RCC 7860 (cell line): ENCODE data around the gene CYP2A7.
"Not testable (repeated sequence)": the region's sequence is repeated elsewhere in the genome, so short reads cannot be mapped to it uniquely, and the experiment has no call there.

Source experiments
- DNase-seq: peaks from one replicate; pipeline ENCODE4 v3.0.0-alpha.2; 2015; ENCODE audit warnings: low spot score
- FAIRE-seq: peaks from 2 replicates; lab custom pipeline; 2012; peaks lifted over from hg19 to GRCh38; lab: Jason Lieb, UNC

The CYP2A7 gene

DNA sequence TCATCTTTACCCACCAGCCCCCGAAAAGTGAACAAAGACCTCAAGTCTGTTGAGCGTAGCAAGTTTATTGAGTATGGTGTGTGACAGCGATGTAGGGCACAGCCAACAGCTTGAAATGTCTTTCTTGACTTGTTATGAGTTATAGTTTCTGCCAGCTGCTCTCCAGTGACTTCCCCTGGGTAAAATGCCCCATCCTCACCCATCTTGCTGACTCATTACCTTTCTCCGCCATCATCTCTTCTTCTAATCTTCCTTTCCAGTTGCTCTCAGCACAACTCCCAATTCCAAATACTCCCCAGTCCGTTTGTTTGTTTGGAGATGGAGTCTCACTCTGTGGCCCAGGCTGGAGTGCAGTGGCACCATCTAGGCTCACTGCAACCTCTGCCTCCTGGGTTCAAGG lies 18.5 kb upstream of the CYP2A7 start:
- not testable (repeated sequence) for DNase-seq, FAIRE-seq

GRCh38 chr19:40899964-40900363 lies 17.9 kb upstream of the CYP2A7 start:
- not testable (repeated sequence) for FAIRE-seq, DNase-seq

GRCh38 chr19:40896843-40897789 lies 15.1 kb upstream of the CYP2A7 start:
- DNase-seq, result peak; percentile 55
- not testable (repeated sequence) for FAIRE-seq

GRCh38 chr19:40896418-40896796 lies 14.4 kb upstream of the CYP2A7 start:
- FAIRE-seq (no peak), DNase-seq (no peak)

GRCh38 chr19:40893112-40893511 lies 11.1 kb upstream of the CYP2A7 start:
- DNase-seq, result no peak
- no peak for FAIRE-seq

- FAIRE-seq (no peak), DNase-seq (no peak)
Observed at GRCh38 chr19:40889366-40889765, 7.3 kb upstream of the CYP2A7 start.

- FAIRE-seq (no peak), DNase-seq (no peak)
Observed at GRCh38 chr19:40888191-40888590, 6.2 kb upstream of the CYP2A7 start.

DNA sequence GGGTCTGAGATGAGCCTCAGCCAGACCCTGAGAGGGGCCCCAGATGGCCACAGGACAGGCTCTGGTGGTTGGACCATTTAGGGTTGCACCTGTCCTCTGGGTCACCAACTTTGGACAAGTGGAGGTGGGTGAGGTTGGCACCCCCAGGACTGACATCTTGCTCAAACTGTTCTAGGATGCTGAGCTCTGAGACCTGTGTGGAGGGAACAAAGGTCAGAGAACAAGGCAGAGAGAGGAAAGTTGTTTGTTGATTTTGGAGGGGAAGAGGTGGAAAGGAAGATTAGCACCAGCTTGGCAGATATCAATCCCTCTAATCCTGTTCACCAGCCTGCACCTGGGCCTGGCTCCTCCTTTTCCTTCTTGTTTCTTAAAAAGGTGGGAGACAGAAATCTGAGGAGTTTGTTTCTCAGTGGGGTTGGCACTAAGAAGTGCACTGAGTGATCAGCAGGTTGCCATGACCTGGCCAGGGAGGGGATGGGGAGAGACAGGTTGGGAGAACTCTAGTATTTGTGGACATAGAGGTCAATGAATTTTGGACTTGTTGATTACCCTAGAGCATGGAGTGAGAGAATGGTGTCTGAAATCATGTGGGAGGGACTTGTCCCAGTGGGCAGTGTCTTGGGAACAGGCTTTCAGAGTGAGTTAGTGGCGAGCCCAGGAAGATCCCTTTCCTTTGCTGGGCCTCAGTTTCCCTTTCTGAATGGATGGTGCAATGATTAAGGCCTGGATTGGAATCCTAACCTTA lies 2.3 kb upstream of the CYP2A7 start:
- not testable (repeated sequence) for DNase-seq, FAIRE-seq

DNA sequence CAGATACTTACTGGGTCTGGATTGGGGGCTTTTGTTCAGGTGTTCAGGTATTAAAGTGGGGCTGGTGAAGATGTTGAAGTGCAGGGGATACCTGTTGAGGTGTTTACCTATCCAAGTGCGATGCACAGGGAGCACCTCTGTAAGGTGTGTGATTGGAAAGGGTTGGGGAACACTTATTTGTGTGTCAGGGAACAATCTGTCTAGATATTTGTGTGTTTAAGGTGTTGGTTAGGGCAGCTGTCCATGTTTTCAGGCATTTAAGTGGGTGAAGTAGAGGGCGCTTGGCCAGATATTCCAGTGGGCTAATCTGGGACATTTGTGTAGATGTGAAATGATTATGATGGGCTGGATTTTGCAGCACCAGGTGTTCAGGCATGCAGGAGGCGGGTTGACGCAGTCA lies 2.7 kb downstream of the CYP2A7 start:
- FAIRE-seq, DNase-seq: not testable (repeated sequence)

DNA sequence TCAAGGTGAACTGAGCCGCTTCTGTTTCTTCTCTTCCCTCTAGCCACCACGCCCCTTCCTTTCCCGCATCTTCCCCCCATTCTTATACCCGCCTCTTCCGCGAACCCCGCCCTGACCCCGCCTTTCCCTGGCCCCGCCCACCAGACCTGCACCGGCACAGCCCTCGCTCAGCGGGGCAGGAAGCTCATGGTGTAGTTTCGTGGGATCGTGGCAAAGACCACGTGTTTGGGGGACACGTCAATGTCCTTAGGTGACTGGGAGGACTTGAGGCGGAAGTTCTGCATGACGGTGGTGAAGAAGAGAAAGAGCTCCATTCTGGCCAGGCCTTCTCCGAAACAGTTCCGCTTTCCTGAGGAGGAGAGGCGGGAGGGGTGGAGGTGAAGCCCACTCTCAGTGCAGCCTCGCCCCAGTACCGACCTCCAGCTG lies 6.5 kb downstream of the CYP2A7 start:
- not testable (repeated sequence) for DNase-seq, FAIRE-seq

- not testable (repeated sequence) for DNase-seq, FAIRE-seq
Observed at GRCh38 chr19:40874874-40875273, 7.2 kb downstream of the CYP2A7 start.

DNA sequence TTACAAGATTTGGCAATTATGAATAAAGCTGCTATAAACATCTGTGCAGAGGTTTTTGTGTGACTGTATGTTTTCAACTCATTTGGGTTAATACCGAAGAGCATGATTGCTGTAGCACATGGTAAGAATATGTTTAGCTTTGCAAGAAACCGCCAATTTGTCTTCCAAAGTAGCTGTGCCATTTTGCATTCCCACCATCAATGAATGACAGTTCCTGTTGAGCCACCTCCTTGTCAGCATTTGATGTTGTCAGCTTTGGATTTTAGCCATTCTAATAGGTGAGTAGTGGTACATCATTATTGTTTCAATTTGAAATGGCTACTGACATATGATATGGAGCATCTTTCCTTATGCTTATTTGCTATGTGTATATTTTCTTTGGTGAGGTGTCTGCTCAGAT lies 8.2 kb downstream of the CYP2A7 start:
- DNase-seq, FAIRE-seq: not testable (repeated sequence)

DNA sequence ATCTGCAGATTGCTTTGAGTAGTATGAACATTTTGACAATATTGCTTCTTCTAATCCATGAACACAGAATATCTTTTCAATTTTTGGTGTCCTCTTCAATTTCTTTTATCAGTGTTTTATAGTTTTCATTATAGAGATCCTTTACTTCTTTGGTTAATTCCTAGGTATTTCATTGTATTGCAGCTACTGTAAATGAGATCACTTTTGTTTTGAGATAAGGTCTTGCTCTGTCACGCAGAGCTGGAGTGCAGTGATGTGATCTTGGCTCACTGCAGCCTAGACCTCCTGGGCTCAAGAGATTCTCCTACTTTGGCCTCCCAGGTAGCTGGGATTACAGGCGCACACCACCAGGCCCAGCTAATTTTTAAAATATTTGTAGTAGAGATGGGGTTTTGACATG lies 9.8 kb downstream of the CYP2A7 start:
- FAIRE-seq, result no peak
- no peak for DNase-seq

GRCh38 chr19:40867701-40868100 lies 14.3 kb downstream of the CYP2A7 start:
- no peak for DNase-seq
- FAIRE-seq, result no peak

DNA sequence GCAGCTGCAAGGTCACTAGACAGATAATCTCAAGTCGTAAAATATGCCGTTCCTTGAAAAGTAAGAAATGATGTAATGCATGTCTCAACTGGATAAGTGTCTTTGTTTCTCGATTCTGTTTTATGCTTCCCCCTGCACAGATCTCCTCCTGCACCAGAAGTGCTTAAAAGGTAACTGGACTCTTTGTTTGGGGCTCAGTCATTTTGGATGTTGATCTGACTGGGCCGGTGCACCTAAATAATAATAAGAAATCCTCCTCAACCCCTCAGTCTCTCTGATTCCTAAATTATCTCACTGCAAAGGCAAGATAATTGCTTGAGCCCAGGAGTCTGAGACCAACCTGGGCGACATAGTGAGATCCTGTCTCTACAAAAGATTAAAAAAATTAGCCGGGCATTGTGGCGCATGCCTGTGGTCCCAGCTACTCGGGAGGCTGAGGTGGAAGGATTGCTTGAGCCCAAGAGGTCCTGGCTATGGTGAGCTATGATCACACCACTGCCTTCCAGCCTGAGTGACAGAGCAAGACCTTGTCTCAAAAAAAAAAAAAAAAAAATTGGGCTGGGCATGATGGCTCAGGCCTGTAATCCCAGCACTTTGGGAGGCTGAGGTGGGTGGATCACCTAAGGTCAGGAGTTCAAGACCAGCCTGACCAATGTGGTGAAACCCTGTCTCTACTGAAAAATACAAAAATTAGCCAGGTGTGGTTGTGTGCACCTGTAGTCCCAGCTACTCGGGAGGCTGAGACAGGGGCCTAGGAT lies 17.1 kb downstream of the CYP2A7 start:
- not testable (repeated sequence) for FAIRE-seq, DNase-seq

GRCh38 chr19:40862785-40863184 lies 19.2 kb downstream of the CYP2A7 start:
- FAIRE-seq (no peak), DNase-seq (no peak)

DNA sequence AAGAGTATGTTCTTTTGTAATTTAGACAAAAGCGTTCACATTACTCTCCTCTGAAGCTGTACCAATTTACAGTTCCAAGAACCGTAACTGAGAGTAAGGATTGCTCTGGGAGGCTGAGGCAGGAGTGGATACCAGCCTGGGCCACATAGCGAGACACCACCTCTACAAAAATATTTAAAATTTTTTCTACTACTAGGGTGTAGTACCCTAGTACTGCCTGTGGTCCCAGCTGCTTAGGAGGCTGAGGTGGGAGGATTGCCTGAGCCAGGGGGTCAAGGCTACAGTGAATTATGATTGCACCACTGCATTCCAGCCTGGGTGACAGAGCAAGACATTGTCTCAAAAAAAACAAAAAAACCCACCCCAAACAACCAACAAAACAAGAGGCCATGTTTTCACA lies 19.7 kb downstream of the CYP2A7 start:
- FAIRE-seq (no peak), DNase-seq (no peak)

DNA sequence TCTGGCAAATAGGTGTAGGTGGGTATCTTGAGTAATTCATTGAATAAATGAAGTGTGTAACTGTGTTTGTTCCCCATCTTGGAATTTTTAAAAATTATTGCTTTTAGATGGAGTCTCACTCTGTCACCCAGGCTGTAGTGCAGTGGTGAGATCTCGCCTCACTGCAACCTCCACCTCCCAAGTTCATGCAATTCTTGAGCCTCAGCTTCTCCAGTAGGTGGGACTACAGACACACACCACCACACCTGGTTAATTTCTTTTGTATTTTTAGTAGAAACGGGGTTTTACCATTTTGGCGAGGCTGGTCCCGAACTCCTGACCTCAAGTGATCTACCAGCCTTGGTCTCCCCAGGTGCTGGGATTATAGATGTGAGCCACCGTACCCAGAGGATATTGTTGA lies 23.9 kb downstream of the CYP2A7 start:
- DNase-seq (no peak), FAIRE-seq (no peak)

GRCh38 chr19:40852467-40853152 lies 29.4 kb downstream of the CYP2A7 start:
- not testable (repeated sequence) for DNase-seq, FAIRE-seq

- FAIRE-seq, DNase-seq: not testable (repeated sequence)
Observed at GRCh38 chr19:40850277-40850676, 31.8 kb downstream of the CYP2A7 start, which contains the start of gene CYP2A6. Gene CYP2A6 (minus strand): TSS chr19:40850447. CDS start chr19:40850426, 21 bp downstream.
